GM12878 (cell line): Measurements from ENCODE around the gene HSF2BP. TPM values are rescaled to one million over a fixed set of nuclear protein-coding genes. Genes with fewer than 3 reads are reported as not detected.

ENCODE experiments used
- ATAC-seq: fragments of 200-7000 bp; cut with Tn5 transposase; 3 replicates; pipeline ENCODE4 v1.9.1; 2020; ENCODE audit warnings: mild to moderate bottlenecking, moderate library complexity
- BruUV-seq: library from RNA; stranded (reverse); fragments of 400-500 nt; replicated peaks from 2 replicates; lab custom pipeline; 2021; lab: Mats Ljungman, UMichigan
- CTCF ChIA-PET: fragments of 300-600 bp; sonication (Branson Sonifier 250); formaldehyde crosslinking; extraction: SDS; loops from one replicate; lab custom pipeline; 2021; ENCODE audit warnings: inconsistent platforms; lab: Yijun Ruan, JAX
- POLR2A ChIA-PET: fragments of 350-600 bp; formaldehyde crosslinking; extraction: SDS; loops from one replicate; lab custom pipeline; 2021; ENCODE audit warnings: inconsistent platforms; lab: Charles Lee
- RAD21 ChIA-PET: fragments of 300-600 bp; sonication (Branson Sonifier 250); formaldehyde crosslinking; loops from one replicate; lab custom pipeline; 2023; ENCODE audit warnings: antibody characterized with exemption; ENCODE audit not compliant: unreplicated experiment; lab: Charles Lee
- SMC1A ChIA-PET: fragments of 300-600 bp; sonication (Branson Sonifier 250); formaldehyde crosslinking; loops from one replicate; lab custom pipeline; 2023; ENCODE audit not compliant: unreplicated experiment, uncharacterized antibody; lab: Charles Lee
- DNase-seq: peaks from one replicate; pipeline ENCODE4 v3.0.0-alpha.2; 2011; ENCODE audit warnings: low read depth, low spot score
- FAIRE-seq: peaks from 3 replicates; lab custom pipeline; 2011; peaks lifted over from hg19 to GRCh38; lab: Jason Lieb, UNC
- H2AFZ ChIP-seq: 2 replicates; pipeline ENCODE4 v1.6.0; 2011; ENCODE audit warnings: low read depth, low read length, control low read depth; ENCODE audit not compliant: control insufficient read depth
- H3K27ac ChIP-seq: 2 replicates; pipeline ENCODE4 v1.5.1; 2011; ENCODE audit warnings: control low read depth; ENCODE audit not compliant: control insufficient read depth, insufficient read depth
- H3K27me3 ChIP-seq, 2 experiments: replicated peaks in 1 of 2; 2 replicates each; pipeline versions ENCODE4 v1.6.0 to v1.6.1; 2011; ENCODE audit warnings: low read length in 1 of 2; ENCODE audit not compliant: control insufficient read depth in 2 of 2, insufficient read depth in 2 of 2
- H3K36me3 ChIP-seq, 2 experiments: 2 replicates each; pipeline ENCODE4 v1.5.1; 2011; ENCODE audit warnings: low read length in 1 of 2; ENCODE audit not compliant: control insufficient read depth in 2 of 2, insufficient read depth in 2 of 2
- H3K4me1 ChIP-seq: 2 replicates; pipeline ENCODE4 v1.6.1; 2011; ENCODE audit warnings: mild to moderate bottlenecking, low read length, moderate library complexity, mixed read lengths; ENCODE audit not compliant: control insufficient read depth, insufficient read depth
- H3K4me2 ChIP-seq: 2 replicates; pipeline ENCODE4 v1.6.0; 2011; ENCODE audit warnings: control low read depth; ENCODE audit not compliant: control insufficient read depth, insufficient read depth
- H3K4me3 ChIP-seq: fragments of 200-600 bp; sonication (generic); 2 replicates; pipeline ENCODE4 v1.5.1; 2016
- H3K79me2 ChIP-seq: 2 replicates; pipeline ENCODE4 v1.6.0; 2011; ENCODE audit warnings: low read length; ENCODE audit not compliant: control insufficient read depth, insufficient read depth
- H3K9ac ChIP-seq: 2 replicates; pipeline ENCODE4 v1.8.0; 2011; ENCODE audit warnings: low read length, control low read depth, mixed read lengths; ENCODE audit not compliant: control insufficient read depth, insufficient read depth
- H3K9me3 ChIP-seq: replicated peaks from 3 replicates; pipeline ENCODE4 v1.5.1; 2011; ENCODE audit warnings: mild to moderate bottlenecking, low read length; ENCODE audit not compliant: control insufficient read depth, insufficient read depth
- H4K20me1 ChIP-seq: 2 replicates; pipeline ENCODE4 v1.6.0; 2011; ENCODE audit not compliant: control insufficient read depth, insufficient read depth
- BCL11A ChIP-seq: IDR thresholded peaks from 2 replicates; pipeline ENCODE4 v1.6.1; 2011; ENCODE audit warnings: low read depth, low read length
- BRCA1 ChIP-seq: IDR thresholded peaks from 2 replicates; pipeline ENCODE4 v1.6.1; 2011; ENCODE audit warnings: low read depth, low read length, improper control_type of control experiment
- CBX3 ChIP-seq: fragments of 200-600 bp; sonication (generic); IDR thresholded peaks from 2 replicates; pipeline ENCODE4 v1.6.1; 2016; ENCODE audit warnings: low read depth, borderline replicate concordance
- CBX5 ChIP-seq: sonication (generic); IDR thresholded peaks from 2 replicates; pipeline ENCODE4 v1.6.1; 2016; ENCODE audit warnings: low read depth, moderate library complexity, mild to moderate bottlenecking, inconsistent platforms
- CHD4 ChIP-seq: fragments of 200-600 bp; sonication (generic); IDR thresholded peaks from 2 replicates; pipeline ENCODE4 v1.6.1; 2016; ENCODE audit warnings: mild to moderate bottlenecking
- FOXM1 ChIP-seq: IDR thresholded peaks from 2 replicates; pipeline ENCODE4 v1.6.1; 2012; ENCODE audit warnings: low read depth, mild to moderate bottlenecking, inconsistent platforms, low read length, moderate library complexity
- HDAC2 ChIP-seq: fragments of 200-600 bp; sonication (generic); IDR thresholded peaks from 2 replicates; pipeline ENCODE4 v1.6.1; 2017
- IKZF1 ChIP-seq: fragments of 450-650 bp; conservative IDR thresholded peaks from 2 replicates; pipeline ENCODE4 v1.6.1; 2017; ENCODE audit warnings: antibody characterized with exemption, mild to moderate bottlenecking
- POLR2AphosphoS2 ChIP-seq: IDR thresholded peaks from 2 replicates; pipeline ENCODE4 v1.6.1; 2011; ENCODE audit warnings: low read depth, mild to moderate bottlenecking, low read length, improper control_type of control experiment, moderate library complexity
- POU2F2 ChIP-seq: IDR thresholded peaks from 3 replicates; pipeline ENCODE4 v1.6.1; 2011; ENCODE audit warnings: low read depth, mild to moderate bottlenecking, low read length, borderline replicate concordance
- RAD51 ChIP-seq: fragments of 450-650 bp; IDR thresholded peaks from 2 replicates; pipeline ENCODE4 v1.6.1; 2016; ENCODE audit warnings: moderate library complexity, mild to moderate bottlenecking, inconsistent platforms
- SMARCA5 ChIP-seq: fragments of 450-650 bp; IDR thresholded peaks from 2 replicates; pipeline ENCODE4 v1.6.1; 2017; ENCODE audit warnings: mild to moderate bottlenecking
- TCF12 ChIP-seq: IDR thresholded peaks from 2 replicates; pipeline ENCODE4 v1.6.1; 2011; ENCODE audit warnings: low read depth, mild to moderate bottlenecking, low read length
- TCF7 ChIP-seq: IDR thresholded peaks from 2 replicates; pipeline ENCODE4 v1.6.1; 2014; ENCODE audit warnings: antibody characterized with exemption, borderline replicate concordance
- USF1 ChIP-seq: IDR thresholded peaks from 2 replicates; pipeline ENCODE4 v1.6.1; 2011; ENCODE audit warnings: borderline replicate concordance, low read depth, mild to moderate bottlenecking, moderate library complexity, mixed read lengths, low read length; ENCODE audit not compliant: insufficient read depth; ENCODE audit errors: extremely low read length
- ZBTB33 ChIP-seq: fragments of 450-650 bp; IDR thresholded peaks from 2 replicates; pipeline ENCODE4 v1.6.1; 2017; ENCODE audit warnings: mild to moderate bottlenecking
- ZNF622 ChIP-seq: fragments of 450-650 bp; IDR thresholded peaks from 2 replicates; pipeline ENCODE4 v1.6.1; 2017; ENCODE audit warnings: mild to moderate bottlenecking, inconsistent platforms
- WGBS: methylation state at CpG from one replicate; pipeline ENCODE4 v1.1.6; 2016; ENCODE audit warnings: low lambda C conversion rate; ENCODE audit not compliant: insufficient replicate concordance, insufficient coverage; ENCODE audit errors: missing lambda C conversion rate; 5-methylcytosine and 5-hydroxymethylcytosine counted together
- in situ Hi-C: fragments of 300-500 bp; cut with MboI; formaldehyde crosslinking; loops from 9 replicates; pipeline ENCODE4 v1.14.3; 2018; ENCODE audit warnings: mixed read lengths
- intact Hi-C: fragments of 100-400 bp; cut with micrococcal nuclease; formaldehyde crosslinking; loops from one replicate; pipeline ENCODE4 v1.14.2; 2022; ENCODE audit not compliant: unreplicated experiment
- polyA plus RNA-seq, 11 experiments: library from polyadenylated mRNA; depleted of rRNA in 4 of 11; unstranded in 6 of 11; stranded (reverse) in 5 of 11; fragments of >200 nt; fragmentation: Nextera tagmentation in 4 of 11; fragmentation: Illumina TruSeq in 1 of 11; extraction: Ambion mirVana in 4 of 11; extraction: Trizol in 1 of 11; gene quantifications; 1 replicate in 1 of 11; 2 replicates in 10 of 11; pipeline versions ENCODE4 v1.2.1 to v1.2.3, GENCODE V29; 2011 to 2016; ENCODE audit warnings: inconsistent platforms in 2 of 11, missing spikeins in 2 of 11, low read depth in 1 of 11
- total RNA-seq, 4 experiments: library from RNA; depleted of rRNA in 3 of 4; stranded (reverse); fragments of >200 nt in 3 of 4; fragmentation: Illumina TruSeq in 1 of 4; extraction: Trizol in 1 of 4; gene quantifications; 2 replicates each; pipeline versions ENCODE4 v1.2.1 to v1.2.3, GENCODE V29; 2013 to 2021
- TF ChIP-seq, protein P1 (sequence below): IDR thresholded peaks from 2 replicates; pipeline ENCODE4 v1.6.1; 2012; ENCODE audit warnings: low read depth, low read length, improper control_type of control experiment
- TF ChIP-seq, protein P2 (sequence below): fragments of 450-650 bp; IDR thresholded peaks from 2 replicates; pipeline ENCODE4 v1.6.1; 2017; ENCODE audit warnings: mild to moderate bottlenecking, low read depth, inconsistent platforms; ENCODE audit not compliant: poor library complexity, severe bottlenecking

HSF2BP gene
- total and polyA plus RNA-seq, 10 of the 15 experiments (the other 5 are each of a cell fraction or from before 2014, with no cell fraction given): 0.07 to 0.81 (median 0.35) TPM

DNA sequence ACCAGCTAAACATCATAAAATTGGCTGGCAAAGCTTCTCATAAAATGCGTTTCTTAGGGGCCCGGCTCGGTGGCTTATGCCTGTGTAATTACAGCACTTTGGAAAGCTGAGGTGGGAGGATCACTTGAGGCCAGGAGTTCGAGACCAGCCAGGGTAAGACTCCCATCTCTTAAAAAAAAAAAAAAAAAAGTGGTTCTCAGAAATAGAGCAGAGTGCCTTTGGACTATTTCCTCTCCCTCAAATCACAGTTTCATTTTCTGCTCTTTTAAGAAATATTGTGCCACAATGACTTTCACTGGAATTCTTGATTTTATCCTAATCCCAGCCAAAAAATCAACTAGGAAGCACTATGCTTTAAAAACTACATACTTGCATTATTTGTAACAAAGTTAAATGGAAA, 13.3 kb downstream of the HSF2BP start:
- ChIA-PET SMC1A (interaction anchor here (0.6 to 2.2 kb wide), 9 partner anchors 17 to 442 kb away, joined by 3 to 12 read pairs (median 4); no protein-coding TSS in a partner anchor), RAD21 (interaction anchor here (0.7 to 2.2 kb wide), 9 partner anchors 15 to 453 kb away, joined by 3 to 7 read pairs (median 3); no protein-coding TSS in a partner anchor), CTCF (interaction anchor here (0.7 to 3.9 kb wide), 22 partner anchors 8 to 753 kb away, joined by 3 to 41 read pairs (median 5); partner anchors contain the start of gene NDUFV3)
- H3K9ac ChIP-seq: no peak overlapping the region
- H3K27ac ChIP-seq: no peak overlapping the region
- FAIRE-seq (no peak), DNase-seq (no peak)
- no peak overlapping the region for H2AFZ ChIP-seq
- no peaks in the 10 kb centered on the region; a peak in 1 of 4 replicates for H3K27me3 ChIP-seq
- in situ Hi-C loops: loop anchor here (5.0 kb wide), 1 partner anchor 34 kb away; no protein-coding TSS in a partner anchor
- H3K4me2 ChIP-seq: peak overlapping the region; percentile 56
- no peaks in the 10 kb centered on the region for H3K36me3 ChIP-seq
- H3K9me3 ChIP-seq: no peaks in the 10 kb centered on the region
- no peaks in the 10 kb centered on the region for H3K79me2 ChIP-seq
- TF ChIP-seq CHD4 (no peak), POU2F2 (no peak), IKZF1 (no peak), BRCA1 (no peak), RAD51 (no peak), SMARCA5 (no peak), CBX5 (no peak), POLR2AphosphoS2 (no peak), ZNF622 (no peak), BCL11A (no peak), CBX3 (no peak), TCF7 (no peak), USF1 (no peak), HDAC2 (no peak), FOXM1 (no peak), ZBTB33 (no peak), TCF12 (no peak)
- TF ChIP-seq, protein P1, sequence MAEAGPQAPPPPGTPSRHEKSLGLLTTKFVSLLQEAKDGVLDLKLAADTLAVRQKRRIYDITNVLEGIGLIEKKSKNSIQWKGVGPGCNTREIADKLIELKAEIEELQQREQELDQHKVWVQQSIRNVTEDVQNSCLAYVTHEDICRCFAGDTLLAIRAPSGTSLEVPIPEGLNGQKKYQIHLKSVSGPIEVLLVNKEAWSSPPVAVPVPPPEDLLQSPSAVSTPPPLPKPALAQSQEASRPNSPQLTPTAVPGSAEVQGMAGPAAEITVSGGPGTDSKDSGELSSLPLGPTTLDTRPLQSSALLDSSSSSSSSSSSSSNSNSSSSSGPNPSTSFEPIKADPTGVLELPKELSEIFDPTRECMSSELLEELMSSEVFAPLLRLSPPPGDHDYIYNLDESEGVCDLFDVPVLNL: no peak
- TF ChIP-seq, protein P2, sequence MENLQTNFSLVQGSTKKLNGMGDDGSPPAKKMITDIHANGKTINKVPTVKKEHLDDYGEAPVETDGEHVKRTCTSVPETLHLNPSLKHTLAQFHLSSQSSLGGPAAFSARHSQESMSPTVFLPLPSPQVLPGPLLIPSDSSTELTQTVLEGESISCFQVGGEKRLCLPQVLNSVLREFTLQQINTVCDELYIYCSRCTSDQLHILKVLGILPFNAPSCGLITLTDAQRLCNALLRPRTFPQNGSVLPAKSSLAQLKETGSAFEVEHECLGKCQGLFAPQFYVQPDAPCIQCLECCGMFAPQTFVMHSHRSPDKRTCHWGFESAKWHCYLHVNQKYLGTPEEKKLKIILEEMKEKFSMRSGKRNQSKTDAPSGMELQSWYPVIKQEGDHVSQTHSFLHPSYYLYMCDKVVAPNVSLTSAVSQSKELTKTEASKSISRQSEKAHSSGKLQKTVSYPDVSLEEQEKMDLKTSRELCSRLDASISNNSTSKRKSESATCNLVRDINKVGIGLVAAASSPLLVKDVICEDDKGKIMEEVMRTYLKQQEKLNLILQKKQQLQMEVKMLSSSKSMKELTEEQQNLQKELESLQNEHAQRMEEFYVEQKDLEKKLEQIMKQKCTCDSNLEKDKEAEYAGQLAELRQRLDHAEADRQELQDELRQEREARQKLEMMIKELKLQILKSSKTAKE: no peak
- TF ChIP-seq, all 136 proteins: peak for 0
- BruUV-seq: no TSS peak
- H4K20me1 ChIP-seq: no peaks in the 10 kb centered on the region
- no peak for ATAC-seq
- 12% methylated on average over 4 of the region's 4 CpGs for WGBS
- POLR2A ChIA-PET: interaction anchor here (0.6 kb wide), 1 partner anchor 48 kb away, joined by 3 read pairs; no protein-coding TSS in a partner anchor
- no peak overlapping the region for H3K4me3 ChIP-seq
- H3K4me1 ChIP-seq: peaks cover 11% of the 10 kb centered on the region; the same call in 1 of the 2 replicates
- intact Hi-C loops: loop anchor here (1.0 to 5.0 kb wide), 3 partner anchors 34 to 339 kb away; no protein-coding TSS in a partner anchor
